Subcutaneous adipose tissue (tissue), 4 donors: ENCODE data around the gene ASB5. TPM values are rescaled to one million over a fixed set of nuclear protein-coding genes. Genes with fewer than 3 reads are reported as not detected.

Source experiments
- total RNA-seq, 4 donors: library from RNA; depleted of rRNA; stranded (reverse); fragments of >200 nt; gene quantifications; one replicate each; pipeline ENCODE4 v1.1.0, GENCODE V29; 2016
- TF ChIP-seq, protein P1 (sequence below): fragments of 450-650 bp; IDR thresholded peaks from one replicate; pipeline ENCODE4 v1.5.1; 2016; ENCODE audit warnings: low read depth, mild to moderate bottlenecking, control low read depth, antibody characterized with exemption, moderate library complexity

Gene ASB5
- total RNA-seq, 4 donors from 2014 or later = not detected

DNA sequence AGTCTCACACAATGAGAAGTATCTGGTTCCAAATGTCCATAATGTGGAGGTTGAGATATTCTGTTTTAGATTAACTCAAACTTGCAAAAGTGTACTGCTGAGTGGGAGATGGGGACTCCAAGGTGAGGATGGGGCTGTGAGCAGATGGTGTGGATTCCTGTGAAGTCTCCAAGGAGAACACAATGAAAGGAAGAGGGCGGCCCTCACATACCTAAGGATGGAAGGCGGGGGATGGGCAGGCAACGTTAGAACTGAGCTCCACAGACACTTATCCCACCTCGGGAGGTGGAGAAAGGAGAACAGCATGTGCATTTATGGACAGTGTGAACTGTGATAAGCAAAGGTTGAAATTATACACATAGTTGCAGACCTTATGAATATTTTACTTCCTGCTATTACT lies 63.7 kb downstream of the ASB5 start:
- TF ChIP-seq, protein P1, sequence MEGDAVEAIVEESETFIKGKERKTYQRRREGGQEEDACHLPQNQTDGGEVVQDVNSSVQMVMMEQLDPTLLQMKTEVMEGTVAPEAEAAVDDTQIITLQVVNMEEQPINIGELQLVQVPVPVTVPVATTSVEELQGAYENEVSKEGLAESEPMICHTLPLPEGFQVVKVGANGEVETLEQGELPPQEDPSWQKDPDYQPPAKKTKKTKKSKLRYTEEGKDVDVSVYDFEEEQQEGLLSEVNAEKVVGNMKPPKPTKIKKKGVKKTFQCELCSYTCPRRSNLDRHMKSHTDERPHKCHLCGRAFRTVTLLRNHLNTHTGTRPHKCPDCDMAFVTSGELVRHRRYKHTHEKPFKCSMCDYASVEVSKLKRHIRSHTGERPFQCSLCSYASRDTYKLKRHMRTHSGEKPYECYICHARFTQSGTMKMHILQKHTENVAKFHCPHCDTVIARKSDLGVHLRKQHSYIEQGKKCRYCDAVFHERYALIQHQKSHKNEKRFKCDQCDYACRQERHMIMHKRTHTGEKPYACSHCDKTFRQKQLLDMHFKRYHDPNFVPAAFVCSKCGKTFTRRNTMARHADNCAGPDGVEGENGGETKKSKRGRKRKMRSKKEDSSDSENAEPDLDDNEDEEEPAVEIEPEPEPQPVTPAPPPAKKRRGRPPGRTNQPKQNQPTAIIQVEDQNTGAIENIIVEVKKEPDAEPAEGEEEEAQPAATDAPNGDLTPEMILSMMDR = no peak

DNA sequence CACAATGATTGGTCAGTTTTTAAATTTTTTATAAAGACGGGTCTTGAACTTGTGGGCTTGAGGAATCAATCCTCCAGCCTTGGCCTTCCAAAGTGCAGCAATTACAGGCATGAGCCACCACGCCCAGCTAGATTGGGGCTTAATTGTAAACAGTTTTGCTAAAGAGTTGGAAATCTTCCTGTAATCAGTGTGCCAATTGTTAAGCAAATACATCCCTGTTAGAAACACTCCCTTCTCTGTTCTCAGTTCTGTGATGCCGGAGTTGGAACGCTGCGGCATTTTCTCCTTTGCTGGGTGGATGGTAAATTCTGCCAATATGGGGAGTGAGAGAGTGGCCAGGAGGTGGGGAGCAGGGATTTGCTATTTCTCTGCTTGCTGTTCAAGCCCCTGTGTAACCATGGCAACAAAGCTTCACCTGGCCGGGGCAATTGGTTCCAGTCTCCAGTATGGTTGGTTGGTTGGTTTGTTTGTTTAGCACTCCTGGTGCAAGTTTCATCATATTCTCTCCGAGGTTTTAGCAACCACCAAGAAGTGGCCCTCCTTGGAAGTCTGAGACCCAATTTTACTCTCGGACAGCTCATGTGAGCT lies 70.6 kb downstream of the ASB5 start:
- TF ChIP-seq, protein P1 = no peak

DNA sequence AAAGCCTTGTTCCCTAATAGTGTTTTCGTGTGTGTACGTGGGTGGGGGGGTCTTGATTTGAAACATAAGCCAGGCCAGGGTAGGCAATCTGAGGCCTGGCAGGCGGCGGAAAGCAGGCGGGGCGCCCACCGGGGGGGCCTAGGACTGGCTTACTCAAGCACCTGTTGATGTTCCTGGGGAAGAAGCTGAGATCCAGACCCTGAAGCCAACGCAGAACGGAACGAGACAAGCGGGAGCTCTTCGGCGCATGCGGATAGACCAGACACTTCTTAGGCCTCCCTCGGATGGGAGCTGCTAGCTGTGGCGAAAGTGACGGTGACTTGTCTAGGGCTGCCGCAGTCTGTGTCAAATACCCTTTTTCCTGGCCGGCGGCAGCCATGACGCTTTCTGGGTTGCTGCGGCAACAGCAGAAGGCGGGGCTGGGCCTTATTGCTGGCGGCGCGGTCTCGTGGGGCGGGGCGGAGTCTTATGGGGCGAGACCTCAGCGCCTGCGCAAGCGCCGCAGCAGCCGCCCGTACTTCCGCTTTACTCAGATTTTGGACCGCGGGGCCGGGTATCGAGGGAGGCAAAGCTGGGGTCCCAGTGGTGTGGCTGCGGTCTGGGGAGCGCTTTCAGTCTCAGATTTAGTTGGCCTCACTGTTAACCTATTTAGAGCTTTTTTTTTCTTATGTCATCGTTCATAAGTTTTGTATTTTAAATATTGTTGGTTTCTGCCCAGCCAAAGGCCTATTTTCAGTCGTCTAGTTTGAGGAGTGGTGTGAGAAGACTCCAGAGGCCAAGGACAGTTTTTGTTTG lies 73.6 kb downstream of the ASB5 start, which contains the start of gene SPATA4:
Gene SPATA4 (minus strand): TSS at position 402 of the 795 bp plus-strand sequence. CDS start 23 bp downstream, at position 379.
- TF ChIP-seq, protein P1 = no peak

DNA sequence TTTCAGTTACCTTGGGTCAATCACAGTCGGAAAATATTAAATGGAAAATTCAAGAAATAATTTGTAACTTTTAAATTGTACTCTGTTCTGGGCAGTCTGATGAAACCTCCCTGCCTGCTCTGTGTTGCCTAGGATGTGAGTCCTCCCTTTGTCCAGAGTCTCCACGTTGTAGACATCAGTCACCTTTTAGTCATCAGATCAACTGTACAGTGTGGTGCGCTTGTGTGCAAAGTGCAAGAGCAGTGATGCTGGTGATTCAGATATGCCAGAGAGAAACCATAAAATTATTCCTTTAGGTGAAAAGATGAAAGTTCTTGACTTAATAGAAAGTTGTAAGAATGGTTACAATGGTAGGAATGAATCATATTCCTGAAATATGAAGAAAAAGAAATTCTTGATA lies 75.1 kb downstream of the ASB5 start:
- TF ChIP-seq, protein P1 = no peak

DNA sequence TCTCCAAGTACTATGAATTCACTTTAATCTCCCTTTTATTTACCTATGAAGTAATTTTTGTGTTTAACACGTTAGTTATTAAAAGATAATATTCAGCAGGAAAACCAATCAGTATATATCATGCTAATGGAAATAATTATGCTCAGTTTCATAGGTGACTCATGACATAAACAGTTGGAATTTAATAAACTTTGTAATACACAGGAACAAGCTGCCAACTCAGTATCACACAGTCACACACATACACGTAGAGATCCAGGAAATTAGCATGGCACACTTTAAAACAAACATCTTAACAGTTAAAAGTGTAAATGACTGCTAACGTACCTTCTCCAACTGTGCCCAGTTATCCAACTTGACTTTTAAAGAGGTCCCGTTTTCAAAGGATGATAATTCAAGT lies 75.9 kb downstream of the ASB5 start:
- TF ChIP-seq, protein P1 = no peak

DNA sequence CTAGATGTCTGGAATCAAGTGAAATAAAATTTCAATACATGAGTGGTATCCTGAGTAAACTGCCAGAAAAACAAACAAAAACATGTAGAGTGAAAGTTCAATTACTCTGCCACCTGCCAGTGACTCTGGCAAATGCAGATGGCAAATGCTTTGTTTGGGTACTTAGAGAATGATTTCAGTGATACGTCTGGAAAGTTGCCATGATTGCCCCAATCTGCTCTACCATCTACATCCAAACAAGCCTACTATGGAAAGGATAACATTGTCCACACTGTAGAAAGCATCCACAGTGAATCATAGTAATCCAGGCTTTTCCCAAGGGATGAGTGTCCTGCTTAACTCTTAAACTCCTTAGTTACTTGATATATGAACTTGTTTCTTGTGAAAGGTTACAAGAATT lies 77.0 kb downstream of the ASB5 start:
- TF ChIP-seq, protein P1 = no peak
